MM.1S (cell line): Measurements from ENCODE around the gene CNTFR.

Experiments used
- DNase-seq: peaks from one replicate; pipeline ENCODE4 v3.0.0-alpha.2; 2015
- H2AFZ ChIP-seq: fragments of 300-600 bp; sonication (generic); 2 replicates; pipeline ENCODE4 v1.6.0; 2016; ENCODE audit warnings: antibody characterized with exemption, low read length
- H3F3A ChIP-seq: fragments of 300-600 bp; sonication (generic); 2 replicates; pipeline ENCODE4 v1.6.1; 2016; ENCODE audit warnings: mild to moderate bottlenecking, antibody characterized with exemption, low read length, moderate library complexity, mixed read lengths; ENCODE audit not compliant: insufficient read depth
- H3K27ac ChIP-seq: fragments of 300-600 bp; sonication (generic); 2 replicates; pipeline ENCODE4 v1.5.1; 2016; ENCODE audit warnings: mild to moderate bottlenecking, low read length
- H3K27me3 ChIP-seq: fragments of 300-600 bp; sonication (generic); replicated peaks from 2 replicates; pipeline ENCODE4 v1.6.0; 2016; ENCODE audit warnings: low read length; ENCODE audit not compliant: insufficient read depth
- H3K36me3 ChIP-seq: fragments of 300-600 bp; sonication (generic); replicated peaks from 2 replicates; pipeline ENCODE4 v1.6.1; 2016; ENCODE audit warnings: mild to moderate bottlenecking, low read length, mixed read lengths; ENCODE audit not compliant: insufficient read depth
- H3K4me1 ChIP-seq: fragments of 300-600 bp; sonication (generic); 2 replicates; pipeline ENCODE4 v1.6.1; 2016; ENCODE audit warnings: low read length, mixed read lengths
- H3K4me2 ChIP-seq: fragments of 300-600 bp; sonication (generic); 2 replicates; pipeline ENCODE4 v1.6.0; 2016; ENCODE audit warnings: low read depth, low read length
- H3K4me3 ChIP-seq: fragments of 300-600 bp; sonication (generic); 2 replicates; pipeline ENCODE4 v1.5.1; 2016; ENCODE audit warnings: low read length, mixed read lengths
- H3K79me2 ChIP-seq: fragments of 300-600 bp; sonication (generic); 2 replicates; pipeline ENCODE4 v1.6.1; 2016; ENCODE audit warnings: mixed run types, low read length, mixed read lengths
- H3K9ac ChIP-seq: fragments of 300-600 bp; sonication (generic); 2 replicates; pipeline ENCODE4 v1.6.1; 2016; ENCODE audit warnings: low read length, mixed read lengths
- H3K9me2 ChIP-seq: fragments of 300-600 bp; sonication (generic); replicated peaks from 2 replicates; pipeline ENCODE4 v1.6.1; 2016; ENCODE audit warnings: mild to moderate bottlenecking, low read length, mixed read lengths; ENCODE audit not compliant: insufficient read depth
- H3K9me3 ChIP-seq: fragments of 300-600 bp; sonication (generic); replicated peaks from 2 replicates; pipeline ENCODE4 v1.6.1; 2016; ENCODE audit warnings: mild to moderate bottlenecking, low read length, mixed read lengths; ENCODE audit not compliant: insufficient read depth
- H4K20me1 ChIP-seq: fragments of 300-600 bp; sonication (generic); 2 replicates; pipeline ENCODE4 v1.6.1; 2016; ENCODE audit warnings: mild to moderate bottlenecking, low read length, moderate library complexity, mixed read lengths; ENCODE audit not compliant: insufficient read depth
- CTCF ChIP-seq: fragments of 300-600 bp; sonication (generic); IDR thresholded peaks from 2 replicates; pipeline ENCODE4 v1.5.1; 2016; ENCODE audit warnings: antibody characterized with exemption, low read length, mixed read lengths
- EZH2 ChIP-seq: fragments of 300-600 bp; sonication (generic); optimal IDR thresholded peaks from 2 replicates; pipeline ENCODE3; 2017; ENCODE audit warnings: low read depth, mild to moderate bottlenecking, antibody characterized with exemption, low read length, mixed read lengths
- EZH2phosphoT487 ChIP-seq: fragments of 300-600 bp; sonication (generic); IDR thresholded peaks from 2 replicates; pipeline ENCODE4 v1.6.1; 2018; ENCODE audit warnings: antibody characterized with exemption, low read length

The CNTFR gene

GRCh38 chr9:34579808-34580163 is 9.7 kb downstream of the CNTFR start:
- Histone ChIP-seq H3K9me2 (no peaks in the 10 kb centered on the region), H3F3A (no peaks in the 10 kb centered on the region), H3K27ac (no peak overlapping the region), H3K4me1 (no peaks in the 10 kb centered on the region), H4K20me1 (no peaks in the 10 kb centered on the region), H3K9me3 (no peaks in the 10 kb centered on the region), H3K79me2 (no peaks in the 10 kb centered on the region), H3K4me2 (no peak overlapping the region), H3K27me3 (peaks cover 77% of the 10 kb centered on the region), H2AFZ (no peak overlapping the region), H3K36me3 (no peaks in the 10 kb centered on the region), H3K9ac (no peak overlapping the region), H3K4me3 (no peak overlapping the region)
- TF ChIP-seq EZH2 (no peak), CTCF (no peak), EZH2phosphoT487 (no peak)
- no peak for DNase-seq

- no peaks in the 10 kb centered on the region for H3K79me2 ChIP-seq
- H3K4me1 ChIP-seq, result no peaks in the 10 kb centered on the region
- no peaks in the 10 kb centered on the region for H3K36me3 ChIP-seq
- no peak overlapping the region for H3K4me3 ChIP-seq
- no peak overlapping the region for H2AFZ ChIP-seq
- H3F3A ChIP-seq, result no peaks in the 10 kb centered on the region
- TF ChIP-seq CTCF, result no peak
- no peak for TF ChIP-seq EZH2
- no peak for TF ChIP-seq EZH2phosphoT487
- no peak overlapping the region for H3K4me2 ChIP-seq
- DNase-seq, result no peak
- H3K27me3 ChIP-seq, result peaks cover 77% of the 10 kb centered on the region
- H3K9me3 ChIP-seq, result no peaks in the 10 kb centered on the region
- no peaks in the 10 kb centered on the region for H4K20me1 ChIP-seq
- H3K9ac ChIP-seq, result no peak overlapping the region
- no peaks in the 10 kb centered on the region for H3K9me2 ChIP-seq
- H3K27ac ChIP-seq, result no peak overlapping the region
Measured at GRCh38 chr9:34579104-34579807, 10.3 kb downstream of the CNTFR start.

- Histone ChIP-seq H3K79me2 (no peaks in the 10 kb centered on the region), H3K27ac (no peak overlapping the region), H3K36me3 (no peaks in the 10 kb centered on the region), H3K4me1 (no peaks in the 10 kb centered on the region), H4K20me1 (no peaks in the 10 kb centered on the region), H3F3A (no peaks in the 10 kb centered on the region), H3K9me2 (no peaks in the 10 kb centered on the region), H2AFZ (no peak overlapping the region), H3K9me3 (no peaks in the 10 kb centered on the region), H3K27me3 (peaks cover 77% of the 10 kb centered on the region), H3K9ac (no peak overlapping the region), H3K4me2 (no peak overlapping the region), H3K4me3 (no peak overlapping the region)
- TF ChIP-seq EZH2, result no peak
- no peak for TF ChIP-seq CTCF
- no peak for TF ChIP-seq EZH2phosphoT487
- DNase-seq, result no peak
Measured at GRCh38 chr9:34578241-34579103, 11.1 kb downstream of the CNTFR start.
